Body of pancreas (tissue), 4 donors: ENCODE data around the gene PSG4. TPM values are rescaled to one million over a fixed set of nuclear protein-coding genes. Genes with fewer than 3 reads are reported as not detected.
"Not testable (repeated sequence)": the region's sequence is repeated elsewhere in the genome, so short reads cannot be mapped to it uniquely, and the experiment has no call there.

Source experiments
- ATAC-seq: fragments of 150-250 bp; one replicate; pipeline ENCODE4 v1.9.1; 2016
- DNase-seq, 4 donors: peaks; one replicate each; pipeline ENCODE4 v3.0.0-alpha.2; 2019
- H3K27ac ChIP-seq, 4 donors: fragments of 200-600 bp; sonication (generic); 1 replicate in 3 of 4; 2 replicates in 1 of 4; pipeline versions ENCODE4 v1.5.1 to v1.6.1; 2016 to 2019; ENCODE audit warnings: mild to moderate bottlenecking in 1 of 4, mixed read lengths in 1 of 4, moderate library complexity in 1 of 4
- H3K27me3 ChIP-seq, 2 donors: fragments of 200-600 bp; sonication (generic); one replicate each; pipeline ENCODE4 v1.6.0; 2016; ENCODE audit warnings: mild to moderate bottlenecking in 1 of 2
- H3K36me3 ChIP-seq, 2 donors: fragments of 200-600 bp; sonication (generic); replicated peaks in 1 of 2; 2 replicates each; pipeline ENCODE4 v1.5.1; 2016; ENCODE audit warnings: low read depth in 2 of 2; ENCODE audit not compliant: insufficient read depth in 1 of 2
- H3K4me1 ChIP-seq: fragments of 200-600 bp; sonication (generic); one replicate; pipeline ENCODE4 v1.6.0; 2016
- H3K4me3 ChIP-seq, 2 donors: fragments of 200-600 bp; sonication (generic); 1 replicate in 1 of 2; 2 replicates in 1 of 2; pipeline ENCODE4 v1.5.1; 2016 to 2019
- H3K9me3 ChIP-seq, 3 donors: fragments of 200-600 bp; sonication (generic); 1 replicate in 2 of 3; 2 replicates in 1 of 3; pipeline ENCODE4 v1.5.1; 2016
- whole genome bisulfite sequencing, 2 donors: methylation state at CpG; one replicate each; pipeline ENCODE4 v1.1.5; 2017; 5-methylcytosine and 5-hydroxymethylcytosine counted together
- intact Hi-C: fragments of 100-400 bp; cut with DNase I; formaldehyde crosslinking; loops from one replicate; pipeline ENCODE4 v1.15.1; 2023
- total RNA-seq, 2 donors: library from RNA; depleted of rRNA; stranded (reverse); fragments of >200 nt; gene quantifications; one replicate each; pipeline ENCODE4 v1.1.0, GENCODE V29; 2016

PSG4 gene
- total RNA-seq, result under 1 TPM in 1 of 2 donors, not detected in 1; 0.52 TPM

DNA sequence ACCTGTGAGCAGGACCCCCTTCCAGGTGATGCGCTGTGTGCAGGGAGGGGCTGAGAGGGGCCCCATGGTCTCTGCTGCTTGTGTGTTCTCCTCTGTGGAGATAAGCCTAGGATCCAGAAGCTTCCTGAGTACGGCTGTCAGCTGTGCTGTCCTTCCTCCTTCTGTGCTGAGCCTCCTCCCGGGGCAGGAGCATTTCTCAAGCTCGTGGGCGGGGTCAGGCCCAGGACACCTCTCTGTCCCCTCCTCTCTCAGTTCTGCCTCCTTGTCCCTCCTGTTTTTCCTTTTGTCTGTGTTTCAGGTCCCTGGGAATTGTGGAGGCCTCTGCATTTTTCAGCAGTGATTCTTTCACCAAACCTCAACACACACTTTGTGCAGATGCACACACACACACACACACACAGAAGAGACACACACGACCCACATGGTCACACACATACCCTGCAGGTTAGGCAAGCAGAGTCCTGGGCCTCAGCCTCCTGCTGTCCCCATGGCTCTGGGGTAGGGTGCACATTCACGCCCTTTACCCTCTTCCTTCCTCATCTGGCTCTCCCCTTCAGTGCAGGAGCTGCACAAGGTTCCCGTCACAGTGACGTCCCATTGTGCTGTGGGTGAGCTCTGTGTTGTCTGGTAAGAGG, at the start of gene PSG4:
TSS of gene PSG4 (minus strand) at position 168 of the 635 bp plus-strand sequence. CDS start at position 66, 102 bp downstream.
- H3K36me3 ChIP-seq, H3K27me3 ChIP-seq, H3K27ac ChIP-seq, H3K4me1 ChIP-seq, ATAC-seq, DNase-seq, H3K9me3 ChIP-seq, H3K4me3 ChIP-seq, intact Hi-C loops: not testable (repeated sequence)
- 40 to 41% methylated on average over 9 of the region's 9 CpGs for WGBS, 2 donors

DNA sequence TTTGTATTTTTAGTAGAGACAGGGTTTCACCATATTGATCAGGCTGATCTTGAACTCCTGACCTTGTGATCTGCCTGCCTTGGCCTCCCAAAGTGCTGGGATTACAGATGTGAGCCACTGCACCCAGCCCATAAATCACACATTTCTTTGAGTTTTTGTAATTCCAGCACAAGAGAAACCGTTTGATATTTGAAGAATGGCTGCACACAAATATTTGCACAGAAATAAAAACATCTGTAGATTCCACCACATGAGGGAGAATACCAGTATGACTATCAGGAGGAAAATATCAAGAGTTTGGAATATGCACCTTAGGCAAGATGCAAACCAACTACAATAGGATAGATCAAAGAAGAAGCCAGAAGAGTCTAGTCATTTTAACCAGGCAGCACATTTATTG, 46.0 kb upstream of the PSG4 start:
- H3K4me3 ChIP-seq, H3K36me3 ChIP-seq, H3K27me3 ChIP-seq, H3K9me3 ChIP-seq, H3K4me1 ChIP-seq, ATAC-seq, DNase-seq, H3K27ac ChIP-seq, intact Hi-C loops: not testable (repeated sequence)
- WGBS, 2 donors, result 4 to 17% methylated on average over 1 of the region's 1 CpG

GRCh38 chr19:43250296-43250695, 44.9 kb upstream of the PSG4 start:
- H3K27me3 ChIP-seq, H3K27ac ChIP-seq, H3K4me3 ChIP-seq, intact Hi-C loops, ATAC-seq, H3K36me3 ChIP-seq, H3K4me1 ChIP-seq, H3K9me3 ChIP-seq, DNase-seq: not testable (repeated sequence)
- WGBS, 2 donors, result 38 to 48% methylated on average over 5 of the region's 5 CpGs

- H3K27me3 ChIP-seq, ATAC-seq, H3K4me3 ChIP-seq, H3K27ac ChIP-seq, DNase-seq, H3K9me3 ChIP-seq, H3K4me1 ChIP-seq, H3K36me3 ChIP-seq, intact Hi-C loops: not testable (repeated sequence)
- WGBS, 2 donors, result 45 to 50% methylated on average over 1 of the region's 1 CpG
These were observed 43.2 kb upstream of the PSG4 start for GRCh38 chr19:43248635-43249002.

DNA sequence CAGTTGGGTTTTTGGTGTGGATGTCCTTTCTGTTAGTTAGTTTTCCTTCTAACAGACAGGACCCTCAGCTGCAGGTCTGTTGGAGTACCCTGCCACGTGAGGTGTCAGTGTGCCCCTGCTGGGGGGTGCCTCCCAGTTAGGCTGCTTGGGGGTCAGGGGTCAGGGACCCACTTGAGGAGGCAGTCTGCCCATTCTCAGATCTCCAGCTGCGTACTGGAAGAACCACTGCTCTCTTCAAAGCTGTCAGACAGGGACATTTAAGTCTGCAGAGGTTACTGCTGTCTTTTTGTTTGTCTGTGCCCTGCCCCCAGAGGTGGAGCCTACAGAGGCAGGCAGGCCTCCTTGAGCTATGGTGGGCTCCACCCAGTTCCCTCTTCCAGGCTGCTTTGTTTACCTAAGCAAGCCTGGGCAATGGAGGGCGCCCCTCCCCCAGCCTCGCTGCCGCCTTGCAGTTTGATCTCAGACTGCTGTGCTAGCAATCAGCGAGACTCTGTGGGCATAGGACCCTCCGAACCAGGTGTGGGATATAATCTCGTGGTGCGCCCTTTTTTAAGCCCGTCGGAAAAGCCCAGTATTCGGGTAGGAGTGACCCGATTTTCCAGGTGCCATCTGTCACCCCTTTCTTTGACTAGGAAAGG, 41.9 kb upstream of the PSG4 start:
- H3K36me3 ChIP-seq, intact Hi-C loops, H3K27me3 ChIP-seq, DNase-seq, H3K4me1 ChIP-seq, H3K9me3 ChIP-seq, H3K27ac ChIP-seq, H3K4me3 ChIP-seq, ATAC-seq: not testable (repeated sequence)
- 82 to 83% methylated on average over 10 to 12 of the region's 13 CpGs for WGBS, 2 donors

DNA sequence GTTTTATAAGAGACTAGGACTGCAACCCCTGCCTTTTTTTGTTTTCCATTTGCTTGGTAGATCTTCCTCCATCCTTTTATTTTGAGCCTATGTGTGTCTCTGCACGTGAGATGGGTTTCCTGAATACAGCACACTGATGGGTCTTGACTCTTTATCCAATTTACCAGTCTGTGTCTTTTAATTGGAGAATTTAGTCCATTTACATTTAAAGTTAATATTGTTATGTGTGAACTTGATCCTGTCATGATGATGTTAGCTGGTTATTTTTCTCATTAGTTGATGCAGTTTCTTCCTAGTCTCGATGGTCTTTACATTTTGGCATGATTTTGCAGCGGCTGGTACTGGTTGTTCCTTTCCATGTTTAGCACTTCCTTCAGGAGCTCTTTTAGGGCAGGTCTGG, 40.4 kb upstream of the PSG4 start:
- H3K4me3 ChIP-seq, H3K4me1 ChIP-seq, intact Hi-C loops, DNase-seq, H3K27me3 ChIP-seq, H3K27ac ChIP-seq, H3K9me3 ChIP-seq, ATAC-seq, H3K36me3 ChIP-seq: not testable (repeated sequence)
- 54 to 77% methylated on average over 3 of the region's 3 CpGs for WGBS, 2 donors

- DNase-seq, H3K9me3 ChIP-seq, H3K4me3 ChIP-seq, H3K27me3 ChIP-seq, ATAC-seq, H3K27ac ChIP-seq, intact Hi-C loops, H3K4me1 ChIP-seq, H3K36me3 ChIP-seq: not testable (repeated sequence)
- 79 to 84% methylated on average over 2 of the region's 2 CpGs for WGBS, 2 donors
These were observed 36.8 kb upstream of the PSG4 start for GRCh38 chr19:43242211-43242610.

DNA sequence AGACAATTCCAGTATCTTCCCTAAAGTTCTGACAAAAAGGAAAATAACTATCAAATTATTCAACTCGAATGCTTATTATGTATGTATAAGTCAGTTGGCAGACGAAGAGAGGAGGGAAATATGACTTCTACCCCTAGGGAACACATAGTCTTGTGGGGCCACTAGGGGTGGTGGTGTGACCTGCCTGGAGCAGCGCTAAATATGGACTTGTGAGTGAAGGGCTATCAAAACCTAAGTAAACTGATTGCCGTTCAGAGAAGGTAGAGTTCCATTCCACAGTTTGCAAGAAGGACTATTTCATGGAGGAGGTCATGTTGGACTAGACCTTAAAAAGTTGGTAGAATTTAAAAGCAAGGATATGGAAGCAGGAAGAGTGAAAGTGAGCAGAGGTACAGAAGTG, 32.8 kb upstream of the PSG4 start:
- 41 to 73% methylated on average over 4 of the region's 4 CpGs for WGBS, 2 donors
- ATAC-seq, H3K27ac ChIP-seq, H3K4me1 ChIP-seq, H3K4me3 ChIP-seq, DNase-seq, H3K27me3 ChIP-seq, H3K36me3 ChIP-seq, intact Hi-C loops, H3K9me3 ChIP-seq: not testable (repeated sequence)

DNA sequence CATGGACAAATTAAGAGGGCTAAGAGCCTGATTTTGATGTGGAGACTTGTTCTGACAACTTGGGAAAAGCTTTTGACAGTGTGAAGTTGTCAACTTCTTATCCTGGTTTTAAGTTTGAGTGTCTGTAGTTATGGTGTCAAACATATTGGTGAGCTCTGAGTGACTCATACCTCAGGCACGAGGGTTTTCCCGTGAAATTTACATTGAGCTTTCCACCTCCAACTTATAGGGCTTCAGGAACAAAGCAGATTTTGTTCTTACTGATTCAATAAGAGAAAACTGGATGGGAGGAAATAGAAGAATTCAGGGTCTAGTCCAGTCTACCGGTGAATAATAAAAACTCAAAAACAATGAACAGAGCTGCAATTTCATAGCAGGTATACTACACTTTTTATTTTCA, 30.2 kb upstream of the PSG4 start:
- H3K9me3 ChIP-seq, H3K4me1 ChIP-seq, H3K27ac ChIP-seq, H3K36me3 ChIP-seq, intact Hi-C loops, H3K27me3 ChIP-seq, ATAC-seq, DNase-seq, H3K4me3 ChIP-seq: not testable (repeated sequence)
- WGBS, 2 donors, result 55 to 70% methylated on average over 3 of the region's 3 CpGs
